ENCODE measurements around the gene RAB8A. TPM values are rescaled to one million over a fixed set of nuclear protein-coding genes. Genes with fewer than 3 reads are reported as not detected.
A peak's percentile ranks its signal among the peaks of the same experiment; 100 is the strongest.
"Not testable (repeated sequence)": the region's sequence is repeated elsewhere in the genome, so short reads cannot be mapped to it uniquely, and the experiment has no call there.

Gene RAB8A
- total and polyA plus RNA-seq, 4 experiments from 2014 or later, result 83.9 to 96.8 (median 86.2) TPM

GRCh38 chr19:16098821-16099220 is 12.9 kb upstream of the RAB8A start:
- Histone ChIP-seq H3K36me3 (ENCODE audit: insufficient read depth, low read length) (peaks cover 82% of the 10 kb centered on the region), H3K4me3 (ENCODE audit: low read length in 2 of 2) (no peak overlapping the region), H3K27me3 (ENCODE audit: insufficient read depth, low read length) (no peaks in the 10 kb centered on the region), H3K9me3 (ENCODE audit: control insufficient read depth in 1 of 2, low read length in 2 of 2) (no peaks in the 10 kb centered on the region), H3K27ac (ENCODE audit: low read depth, low read length) (no peak overlapping the region), H3K4me1 (ENCODE audit: insufficient read depth, low read length) (peaks cover 14% of the 10 kb centered on the region)
- Mint-ChIP-seq H3K4me3 (no peak overlapping the region), H3K27ac (peak overlapping the region in 1 of 7 donors; percentile 53), H3K9me3 (no peaks in the 10 kb centered on the region), H3K4me1 (peaks cover 10 to 17% (median 15%) of the 10 kb centered on the region in 4 donors), H3K27me3 (no peaks in the 10 kb centered on the region), H3K36me3 (peaks cover 59 to 68% of the 10 kb centered on the region in 2 donors)
- POLR2A ChIA-PET (ENCODE audit: partially characterized antibody), result interaction anchor here (1.1 to 1.4 kb wide), 3 partner anchors 12 to 28 kb away, joined by 3 to 5 read pairs (median 4); no protein-coding TSS in a partner anchor
- intact Hi-C loops (cut with micrococcal nuclease), result no loop called here
- CTCF ChIA-PET (ENCODE audit: partially characterized antibody), result interaction anchor here (2.6 kb wide), 1 partner anchor 36 kb away, joined by 7 read pairs; no protein-coding TSS in a partner anchor
- no peak for DNase-seq

GRCh38 chr19:16099314-16099965 is 12.2 kb upstream of the RAB8A start:
- H3K4me3 Mint-ChIP-seq; H3K27ac ChIP-seq (ENCODE audit: low read depth, low read length); H3K4me3 ChIP-seq (ENCODE audit: low read length in 2 of 2); H3K9me3 Mint-ChIP-seq; H3K9me3 ChIP-seq (ENCODE audit: control insufficient read depth in 1 of 2, low read length in 2 of 2); DNase-seq; H3K27me3 Mint-ChIP-seq; H3K27me3 ChIP-seq (ENCODE audit: insufficient read depth, low read length); intact Hi-C loops (cut with micrococcal nuclease): not testable (repeated sequence)
- Histone ChIP-seq H3K36me3 (ENCODE audit: insufficient read depth, low read length) (peaks cover 79% of the 10 kb centered on the region), H3K4me1 (ENCODE audit: insufficient read depth, low read length) (peaks cover 13% of the 10 kb centered on the region)
- ChIA-PET POLR2A (ENCODE audit: partially characterized antibody) (interaction anchor here (1.1 to 1.4 kb wide), 2 partner anchors 12 to 13 kb away, joined by 4 to 5 read pairs; no protein-coding TSS in a partner anchor), CTCF (ENCODE audit: partially characterized antibody) (interaction anchor here (2.5 to 2.6 kb wide), 2 partner anchors 12 to 37 kb away, joined by 7 to 12 read pairs; partner anchors contain the start of gene RAB8A)
- peaks cover 10 to 17% (median 15%) of the 10 kb centered on the region in 4 donors for H3K4me1 Mint-ChIP-seq
- H3K36me3 Mint-ChIP-seq, result peaks cover 56 to 66% of the 10 kb centered on the region in 2 donors
- peak overlapping the region in 2 of 7 donors; percentile 43 to 50 for H3K27ac Mint-ChIP-seq

- H3K27me3 Mint-ChIP-seq, result no peaks in the 10 kb centered on the region
- intact Hi-C loops (cut with micrococcal nuclease), result no loop called here
- no peak overlapping the region for H3K4me3 Mint-ChIP-seq
- no peak overlapping the region for H3K4me3 ChIP-seq (ENCODE audit: low read length in 2 of 2)
- ChIA-PET POLR2A (ENCODE audit: partially characterized antibody) (no interaction called here), CTCF (ENCODE audit: partially characterized antibody) (interaction anchor here (0.7 to 2.5 kb wide), 5 partner anchors 11 to 39 kb away, joined by 3 to 12 read pairs (median 3); partner anchors contain the start of gene RAB8A)
- peaks cover 2% of the 10 kb centered on the region for H3K4me1 ChIP-seq (ENCODE audit: insufficient read depth, low read length)
- peaks cover 45 to 58% of the 10 kb centered on the region in 2 donors for H3K36me3 Mint-ChIP-seq
- no peak overlapping the region for H3K27ac ChIP-seq (ENCODE audit: low read depth, low read length)
- no peak for DNase-seq
- H3K27me3 ChIP-seq (ENCODE audit: insufficient read depth, low read length), result no peaks in the 10 kb centered on the region
- H3K36me3 ChIP-seq (ENCODE audit: insufficient read depth, low read length), result peaks cover 68% of the 10 kb centered on the region
- H3K4me1 Mint-ChIP-seq, result peaks cover under 1 to 9% (median 7%) of the 10 kb centered on the region in 4 donors
- H3K27ac Mint-ChIP-seq, result no peak overlapping the region
- H3K9me3 Mint-ChIP-seq, result no peaks in the 10 kb centered on the region
- H3K9me3 ChIP-seq (ENCODE audit: control insufficient read depth in 1 of 2, low read length in 2 of 2), result no peaks in the 10 kb centered on the region
Measured at GRCh38 chr19:16100524-16100923, 11.2 kb upstream of the RAB8A start.

- no peaks in the 10 kb centered on the region for H3K4me1 ChIP-seq (ENCODE audit: insufficient read depth, low read length)
- peaks cover 17 to 25% of the 10 kb centered on the region in 2 donors for H3K36me3 Mint-ChIP-seq
- H3K27me3 ChIP-seq (ENCODE audit: insufficient read depth, low read length), result no peaks in the 10 kb centered on the region
- H3K9me3 Mint-ChIP-seq, result no peaks in the 10 kb centered on the region
- H3K27ac Mint-ChIP-seq, result peak overlapping the region in 4 of 7 donors; percentile 32 to 55 (median 53)
- intact Hi-C loops (cut with micrococcal nuclease), result no loop called here
- H3K9me3 ChIP-seq (ENCODE audit: control insufficient read depth in 1 of 2, low read length in 2 of 2), result no peaks in the 10 kb centered on the region
- H3K4me1 Mint-ChIP-seq, result peaks cover 0 to 1% (median 0%) of the 10 kb centered on the region in 4 donors
- no peak overlapping the region for H3K27ac ChIP-seq (ENCODE audit: low read depth, low read length)
- no peak for DNase-seq
- H3K4me3 Mint-ChIP-seq, result no peak overlapping the region
- H3K27me3 Mint-ChIP-seq, result no peaks in the 10 kb centered on the region
- no peak overlapping the region for H3K4me3 ChIP-seq (ENCODE audit: low read length in 2 of 2)
- CTCF ChIA-PET (ENCODE audit: partially characterized antibody), result no interaction called here
- POLR2A ChIA-PET (ENCODE audit: partially characterized antibody), result interaction anchor here (0.7 kb wide), 1 partner anchor 1326 kb away, joined by 5 read pairs; no protein-coding TSS in a partner anchor
- H3K36me3 ChIP-seq (ENCODE audit: insufficient read depth, low read length), result peaks cover 36% of the 10 kb centered on the region
Measured at GRCh38 chr19:16104722-16105121, 7.0 kb upstream of the RAB8A start.

GRCh38 chr19:16106121-16106520 is 5.6 kb upstream of the RAB8A start:
- Histone ChIP-seq H3K27me3 (ENCODE audit: insufficient read depth, low read length) (no peaks in the 10 kb centered on the region), H3K36me3 (ENCODE audit: insufficient read depth, low read length) (peaks cover 25% of the 10 kb centered on the region), H3K9me3 (ENCODE audit: control insufficient read depth in 1 of 2, low read length in 2 of 2) (no peaks in the 10 kb centered on the region), H3K4me3 (ENCODE audit: low read length in 2 of 2) (no peak overlapping the region), H3K4me1 (ENCODE audit: insufficient read depth, low read length) (peaks cover 7% of the 10 kb centered on the region), H3K27ac (ENCODE audit: low read depth, low read length) (no peak overlapping the region)
- ChIA-PET CTCF (ENCODE audit: partially characterized antibody) (interaction anchor here (1.0 to 7.6 kb wide), 3 partner anchors 36 to 64 kb away, joined by 3 to 84 read pairs (median 5); no protein-coding TSS in a partner anchor), POLR2A (ENCODE audit: partially characterized antibody) (interaction anchor here (1.5 kb wide), 1 partner anchor 20 kb away, joined by 6 read pairs; no protein-coding TSS in a partner anchor)
- Mint-ChIP-seq H3K27ac (peak overlapping the region in 5 of 7 donors; percentile 27 to 69 (median 53)), H3K36me3 (peaks cover 12 to 22% of the 10 kb centered on the region in 2 donors), H3K27me3 (no peaks in the 10 kb centered on the region), H3K4me1 (peaks cover 0 to 3% (median 2%) of the 10 kb centered on the region in 4 donors), H3K4me3 (no peak overlapping the region), H3K9me3 (peaks cover 0 to under 1% (median 0%) of the 10 kb centered on the region in 8 donors)
- intact Hi-C loops (cut with micrococcal nuclease), result no loop called here
- no peak for DNase-seq

- H3K27me3 Mint-ChIP-seq, result no peaks in the 10 kb centered on the region
- H3K9me3 Mint-ChIP-seq, result peaks cover 0 to 3% (median 0%) of the 10 kb centered on the region in 8 donors
- H3K4me1 ChIP-seq (ENCODE audit: insufficient read depth, low read length), result peaks cover 47% of the 10 kb centered on the region
- H3K4me3 Mint-ChIP-seq, result peak overlapping the region; percentile 96 to 99 (median 98)
- CTCF ChIA-PET (ENCODE audit: partially characterized antibody), result interaction anchor here (0.8 to 7.6 kb wide), 14 partner anchors 12 to 73 kb away, joined by 3 to 84 read pairs (median 8); partner anchors contain the start of gene FAM32A
- H3K27ac ChIP-seq (ENCODE audit: low read depth, low read length), result peak overlapping the region; percentile 94
- H3K36me3 Mint-ChIP-seq, result peaks cover 0 to 38% of the 10 kb centered on the region in 2 donors
- H3K27ac Mint-ChIP-seq, result peak overlapping the region; percentile 96 to 99 (median 98)
- DNase-seq, result no peak
- H3K4me3 ChIP-seq (ENCODE audit: low read length in 2 of 2), result peak overlapping the region; percentile 78 to 86
- peaks cover 22 to 54% (median 41%) of the 10 kb centered on the region in 4 donors for H3K4me1 Mint-ChIP-seq
- H3K9me3 ChIP-seq (ENCODE audit: control insufficient read depth in 1 of 2, low read length in 2 of 2), result no peaks in the 10 kb centered on the region
- no peaks in the 10 kb centered on the region for H3K27me3 ChIP-seq (ENCODE audit: insufficient read depth, low read length)
- POLR2A ChIA-PET (ENCODE audit: partially characterized antibody), result interaction anchor here (0.7 to 4.3 kb wide), 14 partner anchors 9 to 73 kb away, joined by 3 to 49 read pairs (median 5); partner anchors contain the start of genes FAM32A, HSH2D and TPM4
- no peaks in the 10 kb centered on the region for H3K36me3 ChIP-seq (ENCODE audit: insufficient read depth, low read length)
- intact Hi-C loops (cut with micrococcal nuclease), result loop anchor here (1.0 to 2.0 kb wide), 11 partner anchors 7 to 483 kb away; partner anchors contain the start of genes FAM32A, HSH2D and KLF2
Measured at GRCh38 chr19:16111909-16112752, 442 bp downstream of the RAB8A start.
